OCI-LY3 (cell line): ENCODE data around the gene FLNA.
"Not testable (repeated sequence)": the region's sequence is repeated elsewhere in the genome, so short reads cannot be mapped to it uniquely, and the experiment has no call there.

Experiments used
- H2AFZ ChIP-seq: fragments of 200-600, 300-600 bp; shearing (Covaris generic); 2 replicates; pipeline ENCODE4 v1.6.0; 2014; ENCODE audit warnings: antibody characterized with exemption, low read depth, low read length
- H3K27ac ChIP-seq: fragments of 200-600, 300-600 bp; sonication (generic); 2 replicates; pipeline ENCODE4 v1.5.1; 2014; ENCODE audit warnings: mild to moderate bottlenecking, low read length, moderate library complexity, mixed read lengths
- H3K27me3 ChIP-seq: fragments of 200-600, 300-600 bp; sonication (generic); 2 replicates; pipeline ENCODE4 v1.6.1; 2014; ENCODE audit warnings: low read depth, low read length, mixed read lengths
- H3K36me3 ChIP-seq: fragments of 200-600, 300-600 bp; sonication (generic); replicated peaks from 2 replicates; pipeline ENCODE3; 2014; ENCODE audit warnings: low read depth, low read length, mixed read lengths
- H3K4me1 ChIP-seq: fragments of 300-600, 200-600 bp; sonication (generic); 2 replicates; pipeline ENCODE4 v1.6.1; 2014; ENCODE audit warnings: low read length, mixed read lengths
- H3K4me2 ChIP-seq: fragments of 200-600, 300-600 bp; sonication (generic); 2 replicates; pipeline ENCODE4 v1.6.1; 2014; ENCODE audit warnings: low read length, mixed read lengths
- H3K4me3 ChIP-seq: fragments of 300-600, 200-600 bp; sonication (generic); 2 replicates; pipeline ENCODE4 v1.5.1; 2014; ENCODE audit warnings: antibody characterized with exemption, mild to moderate bottlenecking, low read length, moderate library complexity
- H3K79me2 ChIP-seq: fragments of 300-600, 200-600 bp; shearing (Covaris generic); 2 replicates; pipeline ENCODE4 v1.6.1; 2014; ENCODE audit warnings: mild to moderate bottlenecking, low read length, mixed read lengths
- H3K9ac ChIP-seq: fragments of 300-600, 200-600 bp; shearing (Covaris generic); 2 replicates; pipeline ENCODE4 v1.6.0; 2014; ENCODE audit warnings: mild to moderate bottlenecking, low read length, moderate library complexity
- H3K9me3 ChIP-seq: fragments of 200-600, 300-600 bp; shearing (Covaris generic); 2 replicates; pipeline ENCODE4 v1.6.1; 2014; ENCODE audit warnings: low read length, mixed read lengths; ENCODE audit not compliant: insufficient read depth
- H4K20me1 ChIP-seq: fragments of 200-600, 300-600 bp; sonication (generic); 2 replicates; pipeline ENCODE4 v1.6.1; 2016; ENCODE audit warnings: low read length, mixed read lengths; ENCODE audit not compliant: insufficient read depth
- EZH2phosphoT487 ChIP-seq: fragments of 200-600 bp; shearing (Covaris generic); IDR thresholded peaks from 2 replicates; pipeline ENCODE4 v1.6.1; 2018; ENCODE audit warnings: antibody characterized with exemption, mixed run types, low read depth
- TF ChIP-seq, protein P1 (sequence below): fragments of 200-600, 300-600 bp; sonication (generic); IDR thresholded peaks from 2 replicates; pipeline ENCODE4 v1.5.1; 2014; ENCODE audit warnings: antibody characterized with exemption, low read length, low read depth

Gene FLNA

GRCh38 chrX:154341399-154342298, 32.8 kb downstream of the FLNA start:
- not testable (repeated sequence) for H3K4me1 ChIP-seq, H2AFZ ChIP-seq, H3K27me3 ChIP-seq, H4K20me1 ChIP-seq, H3K36me3 ChIP-seq, H3K27ac ChIP-seq, H3K79me2 ChIP-seq, H3K9me3 ChIP-seq, H3K4me2 ChIP-seq, H3K4me3 ChIP-seq, H3K9ac ChIP-seq

DNA sequence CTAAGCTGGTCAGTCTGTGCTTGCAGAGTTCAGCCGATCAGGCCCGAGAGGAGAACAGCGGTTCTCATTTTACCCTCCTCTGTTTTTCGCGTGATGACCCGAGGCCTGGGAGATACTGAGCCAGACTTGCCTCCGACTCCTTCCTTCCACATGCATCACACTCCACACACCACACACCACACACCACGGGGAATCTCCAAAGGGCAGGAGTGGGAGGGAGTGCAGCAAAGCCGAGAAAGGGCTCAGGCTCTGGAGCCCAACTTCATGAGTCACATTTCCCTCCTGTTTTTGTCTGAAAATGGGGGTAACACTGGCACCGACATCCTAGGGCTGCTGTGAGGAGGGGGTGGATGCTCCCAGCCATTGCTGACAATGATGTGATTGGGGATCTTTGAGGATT, 39.9 kb downstream of the FLNA start:
- H3K27me3 ChIP-seq: no peaks in the 10 kb centered on the region
- H3K4me2 ChIP-seq: peak overlapping the region; percentile 72
- peaks cover 19% of the 10 kb centered on the region for H3K4me1 ChIP-seq
- H4K20me1 ChIP-seq: no peaks in the 10 kb centered on the region
- TF ChIP-seq EZH2phosphoT487: no peak
- TF ChIP-seq, protein P1, sequence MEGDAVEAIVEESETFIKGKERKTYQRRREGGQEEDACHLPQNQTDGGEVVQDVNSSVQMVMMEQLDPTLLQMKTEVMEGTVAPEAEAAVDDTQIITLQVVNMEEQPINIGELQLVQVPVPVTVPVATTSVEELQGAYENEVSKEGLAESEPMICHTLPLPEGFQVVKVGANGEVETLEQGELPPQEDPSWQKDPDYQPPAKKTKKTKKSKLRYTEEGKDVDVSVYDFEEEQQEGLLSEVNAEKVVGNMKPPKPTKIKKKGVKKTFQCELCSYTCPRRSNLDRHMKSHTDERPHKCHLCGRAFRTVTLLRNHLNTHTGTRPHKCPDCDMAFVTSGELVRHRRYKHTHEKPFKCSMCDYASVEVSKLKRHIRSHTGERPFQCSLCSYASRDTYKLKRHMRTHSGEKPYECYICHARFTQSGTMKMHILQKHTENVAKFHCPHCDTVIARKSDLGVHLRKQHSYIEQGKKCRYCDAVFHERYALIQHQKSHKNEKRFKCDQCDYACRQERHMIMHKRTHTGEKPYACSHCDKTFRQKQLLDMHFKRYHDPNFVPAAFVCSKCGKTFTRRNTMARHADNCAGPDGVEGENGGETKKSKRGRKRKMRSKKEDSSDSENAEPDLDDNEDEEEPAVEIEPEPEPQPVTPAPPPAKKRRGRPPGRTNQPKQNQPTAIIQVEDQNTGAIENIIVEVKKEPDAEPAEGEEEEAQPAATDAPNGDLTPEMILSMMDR: no peak
- no peaks in the 10 kb centered on the region for H3K79me2 ChIP-seq
- no peak overlapping the region for H3K9ac ChIP-seq
- H2AFZ ChIP-seq: peak overlapping the region; percentile 76
- H3K36me3 ChIP-seq: no peaks in the 10 kb centered on the region
- H3K4me3 ChIP-seq: no peak overlapping the region
- no peaks in the 10 kb centered on the region for H3K9me3 ChIP-seq
- H3K27ac ChIP-seq: peak overlapping the region; percentile 69; the same call in 1 of the 2 replicates

DNA sequence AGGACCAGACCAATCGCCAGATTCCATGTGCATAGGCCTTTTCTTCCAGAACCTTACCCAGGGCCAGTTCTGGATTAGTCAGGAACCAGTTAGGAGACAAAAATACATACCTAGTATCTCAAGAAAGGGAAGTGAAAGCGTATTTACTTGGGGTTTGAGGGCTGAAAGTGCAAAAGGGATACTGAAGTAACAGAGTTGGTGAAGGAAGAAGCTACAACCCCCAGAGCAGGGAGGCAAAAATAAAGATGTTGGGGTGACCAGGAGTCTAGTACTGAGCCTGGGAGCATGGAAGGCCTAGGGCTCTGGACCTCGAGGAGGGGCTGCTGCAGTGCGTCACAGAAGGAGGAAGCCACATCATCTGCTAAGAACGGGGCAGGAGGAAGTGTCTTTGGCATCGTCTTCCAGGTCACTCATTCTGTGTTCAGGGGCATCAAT, 40.6 kb downstream of the FLNA start:
- peaks cover 19% of the 10 kb centered on the region for H3K4me1 ChIP-seq
- H3K9me3 ChIP-seq: no peaks in the 10 kb centered on the region
- H3K27me3 ChIP-seq: no peaks in the 10 kb centered on the region
- peak overlapping the region; percentile 41 for H3K4me3 ChIP-seq
- no peaks in the 10 kb centered on the region for H3K79me2 ChIP-seq
- peak overlapping the region; percentile 69 for H3K27ac ChIP-seq
- H3K36me3 ChIP-seq: no peaks in the 10 kb centered on the region
- peak overlapping the region; percentile 72 for H3K4me2 ChIP-seq
- no peaks in the 10 kb centered on the region for H4K20me1 ChIP-seq
- H3K9ac ChIP-seq: no peak overlapping the region
- peak overlapping the region; percentile 76 for H2AFZ ChIP-seq
- no peak for TF ChIP-seq EZH2phosphoT487
- TF ChIP-seq, protein P1: no peak

DNA sequence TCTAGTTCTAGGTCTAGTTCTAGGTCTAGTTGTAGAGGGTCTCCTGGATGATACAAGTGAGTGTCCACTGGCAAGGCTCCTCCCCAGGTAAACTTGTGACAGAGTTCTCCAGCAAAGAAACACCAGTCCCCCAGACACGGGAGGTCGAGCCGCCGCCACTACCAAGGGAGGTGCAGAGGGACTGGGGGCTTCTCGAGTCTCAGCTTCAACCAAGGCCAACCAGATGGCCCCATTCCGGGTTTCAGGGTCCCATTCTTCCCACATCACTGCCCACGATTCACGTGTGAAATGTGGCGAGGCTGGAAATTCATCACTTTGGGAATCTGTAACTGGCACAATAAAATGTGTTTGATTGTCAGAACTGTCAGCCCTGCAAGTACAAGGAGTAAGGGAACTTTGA, 41.3 kb downstream of the FLNA start:
- peaks cover 19% of the 10 kb centered on the region for H3K4me1 ChIP-seq
- no peak overlapping the region for H2AFZ ChIP-seq
- peak overlapping the region; percentile 69; the same call in 1 of the 2 replicates for H3K27ac ChIP-seq
- no peaks in the 10 kb centered on the region for H3K79me2 ChIP-seq
- peak overlapping the region; percentile 72; the same call in 1 of the 2 replicates for H3K4me2 ChIP-seq
- TF ChIP-seq, protein P1: no peak
- no peaks in the 10 kb centered on the region for H3K27me3 ChIP-seq
- no peak overlapping the region for H3K4me3 ChIP-seq
- H3K36me3 ChIP-seq: no peaks in the 10 kb centered on the region
- H3K9me3 ChIP-seq: no peaks in the 10 kb centered on the region
- H4K20me1 ChIP-seq: no peaks in the 10 kb centered on the region
- H3K9ac ChIP-seq: no peak overlapping the region
